NCI-H2227 (cell line): Measurements from ENCODE around the gene ITGAE.
"Not testable (repeated sequence)": the region's sequence is repeated elsewhere in the genome, so short reads cannot be mapped to it uniquely, and the experiment has no call there.

Source experiments
- DNase-seq: peaks from one replicate; lab custom pipeline; 2025; ENCODE audit not compliant: unreplicated experiment; lab: John Stamatoyannopoulos, UW

The ITGAE gene

GRCh38 chr17:3730881-3731429 is 70.0 kb downstream of the ITGAE start:
- no peak for DNase-seq

- no peak for DNase-seq
Observed at GRCh38 chr17:3729881-3730280, 71.1 kb downstream of the ITGAE start.

GRCh38 chr17:3728099-3728498 is 72.9 kb downstream of the ITGAE start:
- not testable (repeated sequence) for DNase-seq

GRCh38 chr17:3727041-3727440 is 73.9 kb downstream of the ITGAE start:
- no peak for DNase-seq

GRCh38 chr17:3724378-3725077 is 76.5 kb downstream of the ITGAE start:
- no peak for DNase-seq

GRCh38 chr17:3723556-3724377 is 77.2 kb downstream of the ITGAE start, which contains the start of gene HASPIN:
HASPIN (plus strand) TSS chr17:3723903; CDS start chr17:3723936, 33 bp downstream.
- peak; percentile 95 for DNase-seq

GRCh38 chr17:3723188-3723555 is 77.8 kb downstream of the ITGAE start:
- no peak for DNase-seq

- DNase-seq: no peak
Observed at GRCh38 chr17:3722716-3723115, 78.3 kb downstream of the ITGAE start.

GRCh38 chr17:3719265-3719664 is 81.7 kb downstream of the ITGAE start:
- DNase-seq: no peak

GRCh38 chr17:3718201-3718600 is 82.8 kb downstream of the ITGAE start:
- DNase-seq: no peak

GRCh38 chr17:3715296-3715695 is 85.7 kb downstream of the ITGAE start:
- no peak for DNase-seq

- DNase-seq: no peak
Observed at GRCh38 chr17:3712811-3713463, 88.1 kb downstream of the ITGAE start.

- DNase-seq: no peak
Observed at GRCh38 chr17:3710951-3711383, 90.0 kb downstream of the ITGAE start.

- no peak for DNase-seq
Observed at GRCh38 chr17:3708366-3708765, 92.6 kb downstream of the ITGAE start.

- not testable (repeated sequence) for DNase-seq
Observed at GRCh38 chr17:3705718-3705984, 95.3 kb downstream of the ITGAE start.

- no peak for DNase-seq
Observed at GRCh38 chr17:3704931-3705717, 95.9 kb downstream of the ITGAE start.

- not testable (repeated sequence) for DNase-seq
Observed at GRCh38 chr17:3702041-3702539, 98.9 kb downstream of the ITGAE start.

- DNase-seq: no peak
Observed at GRCh38 chr17:3699951-3700350, 101.0 kb downstream of the ITGAE start.

- DNase-seq: no peak
Observed at GRCh38 chr17:3698139-3698538, 102.8 kb downstream of the ITGAE start.

- no peak for DNase-seq
Observed at GRCh38 chr17:3697103-3697476, 103.9 kb downstream of the ITGAE start.
